T follicular helper cell (primary cell): ENCODE results near the gene SFPQ.
"Not testable (repeated sequence)": the region's sequence is repeated elsewhere in the genome, so short reads cannot be mapped to it uniquely, and the experiment has no call there.

Experiments
- DNase-seq: peaks from one replicate; pipeline ENCODE4 v3.0.0-alpha.2; 2020; ENCODE audit warnings: low read depth

Gene SFPQ

DNA sequence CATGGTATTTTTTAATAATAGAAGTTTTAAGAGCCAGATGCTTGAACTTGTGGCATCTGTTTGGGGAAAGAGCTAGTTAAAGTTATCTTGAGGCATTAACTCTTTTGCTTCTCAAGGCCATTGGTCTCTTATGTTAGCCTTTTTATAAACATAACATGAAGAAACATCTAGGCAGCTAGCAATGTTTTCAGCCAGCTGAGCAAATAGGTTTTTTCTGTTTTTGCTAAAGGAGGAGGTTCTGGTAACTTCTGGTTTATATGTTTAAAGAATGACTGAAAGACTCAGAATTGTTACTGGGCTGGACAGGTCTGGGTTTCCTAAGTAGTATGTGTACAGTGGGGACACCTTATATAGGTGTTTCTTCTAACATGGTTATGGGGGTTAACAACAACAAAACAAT, 50.7 kb downstream of the SFPQ start:
- not testable (repeated sequence) for DNase-seq

DNA sequence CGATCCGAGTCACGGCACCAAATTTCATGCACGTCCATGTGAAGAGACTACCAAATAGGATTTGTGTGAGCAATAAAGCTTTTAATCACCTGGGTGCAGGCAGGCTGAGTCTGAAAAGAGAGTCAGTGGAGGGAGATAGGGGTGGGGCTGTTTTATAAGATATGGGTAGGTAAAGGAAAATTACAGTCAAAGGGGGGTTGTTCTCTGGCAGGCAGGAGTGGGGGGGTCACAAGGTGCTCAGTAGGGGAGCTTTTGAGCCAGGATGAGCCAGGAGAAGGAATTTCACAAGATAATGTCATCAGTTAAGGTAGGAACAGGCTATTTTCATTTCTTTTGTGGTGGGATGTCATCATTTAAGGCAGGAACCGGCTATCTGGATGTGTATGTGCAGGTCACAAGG, 55.4 kb downstream of the SFPQ start:
- not testable (repeated sequence) for DNase-seq

DNA sequence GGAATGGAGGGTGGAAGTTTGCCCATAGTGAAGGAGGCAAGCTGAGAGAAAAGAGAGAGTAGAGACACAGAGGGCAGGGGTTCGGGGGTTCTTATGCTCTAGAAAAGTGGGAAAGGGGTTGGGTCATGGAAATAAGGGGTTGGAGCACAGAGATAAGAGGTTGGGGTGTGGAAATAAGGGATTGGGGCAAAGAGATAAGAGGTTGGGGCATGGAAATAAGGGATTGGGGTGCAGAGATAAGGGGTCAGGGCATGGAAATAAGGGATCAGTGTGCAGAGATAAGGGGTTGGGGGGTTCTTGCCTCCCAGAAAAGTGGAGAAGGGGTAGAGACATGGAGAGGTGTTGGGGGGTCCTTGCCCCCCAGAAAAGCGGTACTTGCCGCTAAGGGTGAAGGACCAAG, 56.2 kb downstream of the SFPQ start:
- DNase-seq: no peak
